Measurements from ENCODE around the gene OGN. TPM values are rescaled to one million over a fixed set of nuclear protein-coding genes. Genes with fewer than 3 reads are reported as not detected.

Gene OGN
- total and polyA plus RNA-seq, 2 donors from 2014 or later, result 2.0 to 3.8 TPM

DNA sequence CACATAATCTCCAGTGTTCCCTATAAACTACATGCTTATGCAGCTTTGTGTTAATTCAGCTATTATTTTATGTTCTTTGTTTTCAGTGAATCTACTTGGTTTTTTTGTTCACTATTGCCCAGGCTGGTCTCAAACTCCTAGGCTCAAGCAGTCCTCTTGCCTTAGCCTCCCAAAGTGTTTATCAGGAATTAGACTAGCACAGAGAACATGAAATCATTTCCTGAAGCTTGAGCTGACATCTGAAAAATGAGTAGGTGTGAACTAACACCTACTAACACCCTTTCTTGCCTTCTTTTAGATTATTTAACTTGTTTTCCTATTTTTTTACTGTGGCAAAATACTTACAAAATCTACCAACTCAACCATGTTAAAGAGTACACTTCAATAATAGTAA is 53.6 kb downstream of the OGN start:
- H3K4me3 ChIP-seq (ENCODE audit: low read length in 3 of 3), result no peak overlapping the region
- no peak for TF ChIP-seq CTCF (IDR thresholded peaks at IDR 0.05; ENCODE audit: borderline replicate concordance, extremely low read depth, insufficient read depth)
- no peaks in the 10 kb centered on the region for H3K4me1 ChIP-seq (ENCODE audit: control insufficient read depth in 2 of 3, insufficient read depth in 2 of 3, low read depth in 1 of 3, low read length in 3 of 3)
- DNase-seq (no peak), FAIRE-seq (no peak)
- no peaks in the 10 kb centered on the region for H3K27me3 ChIP-seq (ENCODE audit: control insufficient read depth, insufficient read depth, low read length)
- no peak overlapping the region for H3K27ac ChIP-seq (ENCODE audit: low read depth in 2 of 2, low read length in 2 of 2)
- H3K9ac ChIP-seq (ENCODE audit: low read length in 3 of 3), result no peak overlapping the region
- intact Hi-C loops (cut with DNase I), result no loop called here
- H3K36me3 ChIP-seq (ENCODE audit: control insufficient read depth in 2 of 3, insufficient read depth in 3 of 3, low read length in 3 of 3), result no peaks in the 10 kb centered on the region
- no peaks in the 10 kb centered on the region for H3K9me3 ChIP-seq (ENCODE audit: control insufficient read depth in 2 of 3, insufficient read depth in 1 of 3, low read length in 3 of 3)

DNA sequence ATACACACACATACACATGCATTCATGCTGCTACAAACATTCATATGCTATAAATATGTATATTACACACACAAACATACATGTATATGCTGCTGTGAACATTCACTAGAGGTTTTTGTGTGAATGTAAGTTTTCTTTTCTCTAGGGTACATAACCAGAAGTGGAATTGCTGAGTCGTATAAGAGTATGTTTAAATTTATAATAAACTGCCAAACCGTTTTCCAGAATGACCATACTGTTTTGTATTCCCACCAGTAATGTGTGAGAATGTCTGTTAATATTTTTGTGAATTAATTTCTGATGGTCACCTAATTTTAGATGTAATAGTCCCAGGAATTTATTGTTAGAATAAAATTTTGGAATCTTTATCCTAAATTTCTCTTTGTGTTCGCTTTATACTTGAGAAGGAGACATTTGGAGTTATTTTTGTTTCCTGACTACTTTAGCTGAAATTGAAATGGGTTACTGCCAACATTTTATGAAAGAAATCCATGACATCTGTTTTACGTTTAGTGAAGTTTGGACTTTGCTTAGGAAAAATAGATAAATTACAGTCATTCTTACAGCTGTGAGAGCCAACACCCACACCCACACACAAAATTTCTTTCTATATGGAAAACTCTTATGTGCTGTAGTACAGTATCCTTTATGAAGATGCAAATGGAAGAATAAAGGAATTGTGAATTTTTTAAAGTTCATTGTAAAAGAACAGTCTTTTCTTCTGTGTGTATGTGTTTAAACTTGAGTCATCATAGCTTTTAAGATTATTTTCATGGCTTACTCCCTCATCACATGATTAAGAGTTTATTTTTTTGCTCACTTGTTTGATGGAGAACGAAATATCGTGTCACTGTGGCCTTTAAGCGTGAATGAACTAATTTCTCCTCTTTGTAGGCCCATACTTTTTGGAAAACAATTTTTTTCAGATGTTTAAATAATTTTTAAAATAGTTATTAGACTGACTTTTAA is 54.3 kb downstream of the OGN start:
- no peak overlapping the region for H3K27ac ChIP-seq (ENCODE audit: low read depth in 2 of 2, low read length in 2 of 2)
- no peaks in the 10 kb centered on the region for H3K4me1 ChIP-seq (ENCODE audit: control insufficient read depth in 2 of 3, insufficient read depth in 2 of 3, low read depth in 1 of 3, low read length in 3 of 3)
- FAIRE-seq (no peak), DNase-seq (peak in 2 of 5 donors; percentile 32 to 72)
- H3K9me3 ChIP-seq (ENCODE audit: control insufficient read depth in 2 of 3, insufficient read depth in 1 of 3, low read length in 3 of 3), result no peaks in the 10 kb centered on the region
- H3K27me3 ChIP-seq (ENCODE audit: control insufficient read depth, insufficient read depth, low read length), result no peaks in the 10 kb centered on the region
- no peak for TF ChIP-seq CTCF (IDR thresholded peaks at IDR 0.05; ENCODE audit: borderline replicate concordance, extremely low read depth, insufficient read depth)
- no peaks in the 10 kb centered on the region for H3K36me3 ChIP-seq (ENCODE audit: control insufficient read depth in 2 of 3, insufficient read depth in 3 of 3, low read length in 3 of 3)
- no peak overlapping the region for H3K9ac ChIP-seq (ENCODE audit: low read length in 3 of 3)
- no peak overlapping the region for H3K4me3 ChIP-seq (ENCODE audit: low read length in 3 of 3)
- intact Hi-C loops (cut with DNase I), result no loop called here

GRCh38 chr9:92345582-92345981 is 58.8 kb downstream of the OGN start:
- H3K27me3 ChIP-seq (ENCODE audit: control insufficient read depth, insufficient read depth, low read length), result no peaks in the 10 kb centered on the region
- no peaks in the 10 kb centered on the region for H3K36me3 ChIP-seq (ENCODE audit: control insufficient read depth in 2 of 3, insufficient read depth in 3 of 3, low read length in 3 of 3)
- H3K4me3 ChIP-seq (ENCODE audit: low read length in 3 of 3), result no peak overlapping the region
- intact Hi-C loops (cut with DNase I), result no loop called here
- FAIRE-seq, result no peak
- H3K9ac ChIP-seq (ENCODE audit: low read length in 3 of 3), result no peak overlapping the region
- H3K4me1 ChIP-seq (ENCODE audit: control insufficient read depth in 2 of 3, insufficient read depth in 2 of 3, low read depth in 1 of 3, low read length in 3 of 3), result no peaks in the 10 kb centered on the region
- H3K27ac ChIP-seq (ENCODE audit: low read depth in 2 of 2, low read length in 2 of 2), result no peak overlapping the region
- H3K9me3 ChIP-seq (ENCODE audit: control insufficient read depth in 2 of 3, insufficient read depth in 1 of 3, low read length in 3 of 3), result no peaks in the 10 kb centered on the region
- no peak for DNase-seq
- no peak for TF ChIP-seq CTCF (IDR thresholded peaks at IDR 0.05; ENCODE audit: borderline replicate concordance, extremely low read depth, insufficient read depth)

All from kidney (tissue), 14 donors.